K562 (cell line): Measurements from ENCODE around the gene GLDC. TPM values are rescaled to one million over a fixed set of nuclear protein-coding genes. Genes with fewer than 3 reads are reported as not detected.

Experiments used
- ATAC-seq: fragments of 200-7000 bp; cut with Tn5 transposase; 3 replicates; pipeline ENCODE4 v1.9.1; 2020; ENCODE audit warnings: moderate library complexity
- BruUV-seq: library from RNA; stranded (reverse); fragments of 400-500 nt; replicated peaks from 2 replicates; lab custom pipeline; 2021; lab: Mats Ljungman, UMichigan
- CTCF ChIA-PET: fragments of 300-600 bp; formaldehyde crosslinking; extraction: SDS; loops from one replicate; lab custom pipeline; 2021; ENCODE audit warnings: low intra/inter-chr PET ratio; lab: Yijun Ruan, JAX
- POLR2A ChIA-PET: fragments of 300-600, 350-650 bp; sonication (Branson Sonifier 250); formaldehyde crosslinking; extraction: SDS; loops from one replicate; lab custom pipeline; 2021; ENCODE audit warnings: antibody characterized with exemption, inconsistent platforms; lab: Yijun Ruan, JAX
- DNase-seq, 4 experiments: peaks; one replicate each; pipeline versions ENCODE4 v3.0.0 to v3.0.0-alpha.2; 2011 to 2018; ENCODE audit warnings: low spot score in 3 of 4, mixed read lengths in 3 of 4; ENCODE audit errors: extremely low read depth in 1 of 4
- FAIRE-seq: peaks from 2 replicates; lab custom pipeline; 2011; peaks lifted over from hg19 to GRCh38; lab: Jason Lieb, UNC
- H2AFZ ChIP-seq: 2 replicates; pipeline ENCODE4 v1.6.0; 2011; ENCODE audit warnings: low read depth, low read length, control low read depth, inconsistent platforms
- H3K27ac ChIP-seq: fragments of 200-600 bp; 3 replicates; pipeline ENCODE4 v1.8.0; 2011; ENCODE audit warnings: low read depth, mild to moderate bottlenecking, control low read depth, inconsistent platforms, low read length, moderate library complexity, mixed read lengths; ENCODE audit errors: extremely low read depth
- H3K27me3 ChIP-seq, 2 experiments: fragments of 300-600 bp in 1 of 2; 2 replicates in 1 of 2; 3 replicates in 1 of 2; pipeline versions ENCODE4 v1.6.0 to v1.8.0; 2011; ENCODE audit warnings: inconsistent platforms in 2 of 2, low read length in 2 of 2, mild to moderate bottlenecking in 1 of 2, mixed read lengths in 1 of 2, moderate library complexity in 1 of 2; ENCODE audit not compliant: control insufficient read depth in 2 of 2, insufficient read depth in 2 of 2
- H3K36me3 ChIP-seq: fragments of 300-600 bp; 3 replicates; pipeline ENCODE4 v1.8.0; 2011; ENCODE audit warnings: mild to moderate bottlenecking, low read length, inconsistent platforms; ENCODE audit not compliant: control insufficient read depth, insufficient read depth
- H3K4me1 ChIP-seq, 2 experiments: fragments of 200-600 bp in 1 of 2; replicated peaks in 1 of 2; 2 replicates in 1 of 2; 3 replicates in 1 of 2; pipeline versions ENCODE4 v1.5.1 to v1.8.0; 2011; ENCODE audit warnings: inconsistent platforms in 2 of 2, low read length in 2 of 2, mild to moderate bottlenecking in 1 of 2, mixed read lengths in 1 of 2, moderate library complexity in 1 of 2; ENCODE audit not compliant: control insufficient read depth in 2 of 2, insufficient read depth in 2 of 2
- H3K4me2 ChIP-seq: 2 replicates; pipeline ENCODE4 v1.6.1; 2011; ENCODE audit warnings: low read length, control low read depth, inconsistent platforms, mixed read lengths; ENCODE audit not compliant: insufficient read depth
- H3K4me3 ChIP-seq: fragments of 200-600 bp; sonication (generic), shearing (Covaris generic); 2 replicates; pipeline ENCODE4 v1.5.1; 2016; ENCODE audit warnings: control low read depth, inconsistent platforms
- H3K79me2 ChIP-seq: fragments of 200-600 bp; 3 replicates; pipeline ENCODE4 v1.8.0; 2011; ENCODE audit warnings: low read length, inconsistent platforms; ENCODE audit not compliant: control insufficient read depth, insufficient read depth
- H3K9ac ChIP-seq, 2 experiments: 2 replicates each; pipeline versions ENCODE4 v1.6.0 to v1.6.1; 2011; ENCODE audit warnings: low read depth in 2 of 2, low read length in 2 of 2, control low read depth in 1 of 2, inconsistent platforms in 1 of 2, mild to moderate bottlenecking in 1 of 2, mixed read lengths in 1 of 2; ENCODE audit not compliant: insufficient read depth in 1 of 2
- H3K9me1 ChIP-seq: one replicate; pipeline ENCODE4 v1.6.0; 2011; ENCODE audit warnings: inconsistent platforms, mild to moderate bottlenecking, low read length, moderate library complexity; ENCODE audit not compliant: control insufficient read depth, insufficient read depth
- H3K9me3 ChIP-seq: replicated peaks from 2 replicates; pipeline ENCODE4 v1.5.1; 2011; ENCODE audit warnings: low read depth, low read length, inconsistent platforms; ENCODE audit not compliant: control insufficient read depth, insufficient read depth
- H4K20me1 ChIP-seq: replicated peaks from 2 replicates; pipeline ENCODE4 v1.6.1; 2011; ENCODE audit warnings: low read length, inconsistent platforms, mixed read lengths; ENCODE audit not compliant: control insufficient read depth, insufficient read depth
- MCM2 ChIP-seq: fragments of 450-650 bp; IDR thresholded peaks from 2 replicates; pipeline ENCODE4 v1.6.1; 2017; ENCODE audit warnings: low read depth, mild to moderate bottlenecking
- MTA3 ChIP-seq: fragments of 450-650 bp; formaldehyde crosslinking; IDR thresholded peaks from 2 replicates; pipeline ENCODE4 v1.6.1; 2017; ENCODE audit warnings: mild to moderate bottlenecking, borderline replicate concordance
- PHTF2 ChIP-seq: fragments of 250-450 bp; sonication (Bioruptor Pico); IDR thresholded peaks from 2 replicates; pipeline ENCODE4 v1.5.0; 2021; ENCODE audit warnings: mild to moderate bottlenecking
- RB1 ChIP-seq: fragments of 450-650 bp; IDR thresholded peaks from 2 replicates; pipeline ENCODE4 v1.6.1; 2017; ENCODE audit warnings: low read depth, mild to moderate bottlenecking
- ZNF707 ChIP-seq: fragments of 250-450 bp; sonication (Bioruptor Pico); conservative IDR thresholded peaks from 2 replicates; pipeline ENCODE4 v1.8.0; 2022; ENCODE audit warnings: inconsistent platforms, mild to moderate bottlenecking, moderate library complexity
- ZNF766 ChIP-seq: fragments of 200-800 bp; sonication (Bioruptor generic); conservative IDR thresholded peaks from 2 replicates; pipeline ENCODE4 v1.6.1; 2016; ENCODE audit warnings: missing genetic modification characterization, missing compliant biosample characterization
- WGBS: fragments of 100-300 bp; shearing (Covaris generic); methylation state at CpG from one replicate; pipeline ENCODE4 v1.1.6; 2016; ENCODE audit warnings: low coverage, mixed read lengths; ENCODE audit not compliant: insufficient coverage; ENCODE audit errors: missing lambda C conversion rate; 5-methylcytosine and 5-hydroxymethylcytosine counted together
- in situ Hi-C: fragments of 300-500 bp; cut with MboI; formaldehyde crosslinking; loops from 4 replicates; pipeline ENCODE4 v1.15.0; 2018; ENCODE audit warnings: inconsistent platforms, mixed read lengths
- intact Hi-C: fragments of 100-400 bp; cut with micrococcal nuclease; formaldehyde crosslinking; loops from 2 replicates; pipeline ENCODE4 v1.14.2; 2022
- polyA plus RNA-seq, 8 experiments: library from polyadenylated mRNA; depleted of rRNA in 4 of 8; stranded (reverse) in 5 of 8; unstranded in 3 of 8; fragments of >200 nt; fragmentation: Nextera tagmentation in 2 of 8; fragmentation: Illumina TruSeq in 1 of 8; extraction: Ambion mirVana in 2 of 8; extraction: Trizol in 1 of 8; gene quantifications; 2 replicates each; pipeline versions ENCODE4 v1.2.1 to v1.2.3, GENCODE V29; 2011 to 2014; ENCODE audit warnings: inconsistent platforms in 1 of 8, missing spikeins in 1 of 8
- total RNA-seq, 7 experiments: library from RNA; depleted of rRNA in 6 of 7; stranded (reverse); fragments of >200 nt in 6 of 7; fragmentation: Illumina TruSeq in 2 of 7; extraction: Trizol in 2 of 7; gene quantifications; 2 replicates each; pipeline versions ENCODE4 v1.2.1 to v1.2.3, GENCODE V29; 2011 to 2021; ENCODE audit warnings: low replicate concordance in 1 of 7
- TF ChIP-seq, protein P1 (sequence below), 3 experiments: IDR thresholded peaks in 2 of 3; conservative IDR thresholded peaks in 1 of 3; 2 replicates each; pipeline ENCODE4 v1.5.1; 2011 to 2012; ENCODE audit warnings: low read length in 3 of 3, mild to moderate bottlenecking in 3 of 3, control low read depth in 2 of 3, improper control_type of control experiment in 1 of 3, inconsistent platforms in 1 of 3, low read depth in 1 of 3, mixed read lengths in 1 of 3, moderate library complexity in 1 of 3; ENCODE audit not compliant: insufficient read depth in 2 of 3
- TF ChIP-seq, protein P2 (sequence below): fragments of 450-650 bp; IDR thresholded peaks from 2 replicates; pipeline ENCODE4 v1.6.1; 2018; ENCODE audit not compliant: partially characterized antibody
- TF ChIP-seq, protein P3 (sequence below): fragments of 250-450 bp; sonication (Bioruptor Pico); IDR thresholded peaks from 2 replicates; pipeline ENCODE4 v1.5.0; 2020; ENCODE audit warnings: mild to moderate bottlenecking

GLDC gene
- total and polyA plus RNA-seq, 9 of the 15 experiments (the other 6 are each of a cell fraction or from before 2014, with no cell fraction given) = 0.03 to 0.27 (median 0.08) TPM; not detected in 6

DNA sequence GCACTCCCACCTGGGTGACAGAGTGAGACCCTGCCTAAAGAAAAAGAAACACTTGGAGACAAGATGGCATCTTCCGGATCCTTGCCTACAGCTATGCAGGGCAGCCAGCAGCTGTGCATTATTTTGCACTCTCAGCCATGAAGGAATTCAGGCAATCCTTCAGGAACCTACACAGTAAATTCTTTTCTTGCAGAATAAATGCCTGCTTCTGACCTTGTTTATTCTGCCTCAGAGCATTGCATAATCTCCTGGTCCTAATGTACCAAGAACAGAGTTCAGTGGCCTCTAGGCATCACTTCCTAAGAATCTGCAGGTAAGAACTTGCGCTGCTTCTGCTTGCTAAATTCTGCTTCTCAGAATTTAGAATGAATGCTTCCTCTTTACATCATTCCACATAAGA is 16.8 kb downstream of the GLDC start:
- no peak for FAIRE-seq
- TF ChIP-seq MCM2 (no peak), ZNF766 (CRISPR knock-in tag) (no peak)
- TF ChIP-seq, protein P1, sequence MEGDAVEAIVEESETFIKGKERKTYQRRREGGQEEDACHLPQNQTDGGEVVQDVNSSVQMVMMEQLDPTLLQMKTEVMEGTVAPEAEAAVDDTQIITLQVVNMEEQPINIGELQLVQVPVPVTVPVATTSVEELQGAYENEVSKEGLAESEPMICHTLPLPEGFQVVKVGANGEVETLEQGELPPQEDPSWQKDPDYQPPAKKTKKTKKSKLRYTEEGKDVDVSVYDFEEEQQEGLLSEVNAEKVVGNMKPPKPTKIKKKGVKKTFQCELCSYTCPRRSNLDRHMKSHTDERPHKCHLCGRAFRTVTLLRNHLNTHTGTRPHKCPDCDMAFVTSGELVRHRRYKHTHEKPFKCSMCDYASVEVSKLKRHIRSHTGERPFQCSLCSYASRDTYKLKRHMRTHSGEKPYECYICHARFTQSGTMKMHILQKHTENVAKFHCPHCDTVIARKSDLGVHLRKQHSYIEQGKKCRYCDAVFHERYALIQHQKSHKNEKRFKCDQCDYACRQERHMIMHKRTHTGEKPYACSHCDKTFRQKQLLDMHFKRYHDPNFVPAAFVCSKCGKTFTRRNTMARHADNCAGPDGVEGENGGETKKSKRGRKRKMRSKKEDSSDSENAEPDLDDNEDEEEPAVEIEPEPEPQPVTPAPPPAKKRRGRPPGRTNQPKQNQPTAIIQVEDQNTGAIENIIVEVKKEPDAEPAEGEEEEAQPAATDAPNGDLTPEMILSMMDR (IDR thresholded peaks at IDR 0.05 in 2 of 3, conservative IDR thresholded peaks at IDR 0.05 in 1 of 3; ENCODE audit: insufficient read depth in 2 of 3, low read depth in 1 of 3, low read length in 3 of 3) = no peak
- H3K4me1 ChIP-seq = no peaks in the 10 kb centered on the region; a peak in 1 of 5 replicates
- no peaks in the 10 kb centered on the region for H3K36me3 ChIP-seq
- H3K9me1 ChIP-seq = no peaks in the 10 kb centered on the region
- H3K79me2 ChIP-seq = no peaks in the 10 kb centered on the region
- peaks cover 0 to 19% of the 10 kb centered on the region in 2 experiments; a peak in 1 of 5 replicates for H3K27me3 ChIP-seq
- no peak overlapping the region for H2AFZ ChIP-seq
- no peak overlapping the region for H3K9ac ChIP-seq
- POLR2A ChIA-PET = interaction anchor here (0.6 kb wide), 1 partner anchor 613 kb away, joined by 3 read pairs; the partner anchor contains the start of gene RANBP6
- intact Hi-C loops (no loop called here), in situ Hi-C loops (no loop called here)
- H3K27ac ChIP-seq = no peak overlapping the region
- H3K9me3 ChIP-seq = no peaks in the 10 kb centered on the region
- ATAC-seq = no peak
- H3K4me3 ChIP-seq = no peak overlapping the region
- no TSS peak for BruUV-seq
- DNase-seq = no peak
- H4K20me1 ChIP-seq = no peaks in the 10 kb centered on the region
- WGBS = 0% methylated on average over 2 of the region's 2 CpGs
- no peak overlapping the region for H3K4me2 ChIP-seq
- CTCF ChIA-PET = no interaction called here

DNA sequence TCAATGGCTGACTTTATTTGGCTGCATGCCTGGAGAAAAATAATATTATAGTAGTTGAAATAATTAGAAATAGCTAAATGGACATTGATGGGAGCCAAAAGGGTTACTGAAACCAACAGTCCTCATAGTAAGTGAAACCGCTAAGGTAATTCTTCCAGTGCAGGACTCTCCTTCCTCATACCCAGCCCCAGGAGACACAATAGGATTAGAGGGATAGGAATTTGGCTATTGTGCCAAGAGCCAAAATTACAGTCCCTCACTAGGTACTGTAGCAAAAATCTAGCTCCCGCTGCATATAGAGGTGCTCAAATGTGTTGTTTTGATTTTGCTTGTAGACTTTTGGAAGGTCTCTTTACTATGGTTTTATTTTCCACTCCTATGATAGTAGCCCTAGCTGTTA is 20.2 kb downstream of the GLDC start:
- no peak for DNase-seq
- POLR2A ChIA-PET = no interaction called here
- CTCF ChIA-PET = no interaction called here
- no peaks in the 10 kb centered on the region for H3K9me3 ChIP-seq
- H3K27ac ChIP-seq = no peak overlapping the region
- H2AFZ ChIP-seq = no peak overlapping the region
- no peak overlapping the region for H3K9ac ChIP-seq
- H3K36me3 ChIP-seq = no peaks in the 10 kb centered on the region
- H3K4me3 ChIP-seq = no peak overlapping the region
- no peaks in the 10 kb centered on the region for H3K4me1 ChIP-seq
- BruUV-seq = no TSS peak
- H3K27me3 ChIP-seq = peaks cover 2 to 11% of the 10 kb centered on the region in 2 experiments; a peak in 2 of 5 replicates
- H3K79me2 ChIP-seq = no peaks in the 10 kb centered on the region
- no peaks in the 10 kb centered on the region for H4K20me1 ChIP-seq
- FAIRE-seq = no peak
- in situ Hi-C loops (no loop called here), intact Hi-C loops (no loop called here)
- no peak overlapping the region for H3K4me2 ChIP-seq
- ATAC-seq = no peak
- H3K9me1 ChIP-seq = no peaks in the 10 kb centered on the region
- WGBS = 0% methylated on average over 2 of the region's 2 CpGs
- TF ChIP-seq RB1 (no peak), ZNF707 (CRISPR knock-in tag) (no peak), MTA3 (no peak), PHTF2 (CRISPR knock-in tag) (no peak)
- TF ChIP-seq, protein P2, sequence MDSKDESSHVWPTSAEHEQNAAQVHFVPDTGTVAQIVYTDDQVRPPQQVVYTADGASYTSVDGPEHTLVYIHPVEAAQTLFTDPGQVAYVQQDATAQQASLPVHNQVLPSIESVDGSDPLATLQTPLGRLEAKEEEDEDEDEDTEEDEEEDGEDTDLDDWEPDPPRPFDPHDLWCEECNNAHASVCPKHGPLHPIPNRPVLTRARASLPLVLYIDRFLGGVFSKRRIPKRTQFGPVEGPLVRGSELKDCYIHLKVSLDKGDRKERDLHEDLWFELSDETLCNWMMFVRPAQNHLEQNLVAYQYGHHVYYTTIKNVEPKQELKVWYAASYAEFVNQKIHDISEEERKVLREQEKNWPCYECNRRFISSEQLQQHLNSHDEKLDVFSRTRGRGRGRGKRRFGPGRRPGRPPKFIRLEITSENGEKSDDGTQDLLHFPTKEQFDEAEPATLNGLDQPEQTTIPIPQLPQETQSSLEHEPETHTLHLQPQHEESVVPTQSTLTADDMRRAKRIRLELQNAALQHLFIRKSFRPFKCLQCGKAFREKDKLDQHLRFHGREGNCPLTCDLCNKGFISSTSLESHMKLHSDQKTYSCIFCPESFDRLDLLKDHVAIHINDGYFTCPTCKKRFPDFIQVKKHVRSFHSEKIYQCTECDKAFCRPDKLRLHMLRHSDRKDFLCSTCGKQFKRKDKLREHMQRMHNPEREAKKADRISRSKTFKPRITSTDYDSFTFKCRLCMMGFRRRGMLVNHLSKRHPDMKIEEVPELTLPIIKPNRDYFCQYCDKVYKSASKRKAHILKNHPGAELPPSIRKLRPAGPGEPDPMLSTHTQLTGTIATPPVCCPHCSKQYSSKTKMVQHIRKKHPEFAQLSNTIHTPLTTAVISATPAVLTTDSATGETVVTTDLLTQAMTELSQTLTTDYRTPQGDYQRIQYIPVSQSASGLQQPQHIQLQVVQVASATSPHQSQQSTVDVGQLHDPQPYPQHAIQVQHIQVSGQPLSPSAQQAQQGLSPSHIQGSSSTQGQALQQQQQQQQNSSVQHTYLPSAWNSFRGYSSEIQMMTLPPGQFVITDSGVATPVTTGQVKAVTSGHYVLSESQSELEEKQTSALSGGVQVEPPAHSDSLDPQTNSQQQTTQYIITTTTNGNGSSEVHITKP = no peak
- TF ChIP-seq, protein P3, sequence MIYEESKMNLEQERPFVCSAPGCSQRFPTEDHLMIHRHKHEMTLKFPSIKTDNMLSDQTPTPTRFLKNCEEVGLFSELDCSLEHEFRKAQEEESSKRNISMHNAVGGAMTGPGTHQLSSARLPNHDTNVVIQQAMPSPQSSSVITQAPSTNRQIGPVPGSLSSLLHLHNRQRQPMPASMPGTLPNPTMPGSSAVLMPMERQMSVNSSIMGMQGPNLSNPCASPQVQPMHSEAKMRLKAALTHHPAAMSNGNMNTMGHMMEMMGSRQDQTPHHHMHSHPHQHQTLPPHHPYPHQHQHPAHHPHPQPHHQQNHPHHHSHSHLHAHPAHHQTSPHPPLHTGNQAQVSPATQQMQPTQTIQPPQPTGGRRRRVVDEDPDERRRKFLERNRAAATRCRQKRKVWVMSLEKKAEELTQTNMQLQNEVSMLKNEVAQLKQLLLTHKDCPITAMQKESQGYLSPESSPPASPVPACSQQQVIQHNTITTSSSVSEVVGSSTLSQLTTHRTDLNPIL (CRISPR knock-in tag) = no peak
